ENCODE measurements around the gene JAG1.
A peak's percentile ranks its signal among the peaks of the same experiment; 100 is the strongest.

JAG1 gene

DNA sequence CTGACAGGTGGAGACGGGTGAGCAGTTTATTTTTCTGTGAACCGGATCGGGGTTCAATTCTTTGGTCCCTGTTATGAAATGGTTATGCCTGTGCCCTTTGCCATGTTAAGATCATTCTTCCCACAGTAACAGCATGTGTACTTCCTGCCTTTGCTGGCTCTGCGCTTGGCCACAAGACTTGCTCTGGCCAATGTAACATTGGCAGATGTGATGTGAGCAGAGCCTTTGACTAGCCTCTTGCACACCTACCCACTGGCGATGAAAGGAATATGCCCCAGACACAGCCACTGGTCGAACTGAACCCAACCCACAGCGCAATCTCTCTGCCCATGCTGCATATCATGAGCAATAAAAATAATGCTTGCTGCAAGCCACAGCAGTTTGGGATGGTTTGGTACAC, 31.9 kb downstream of the JAG1 start:
- TF ChIP-seq ZNF76 (tag by site-specific recombination; IDR thresholded peaks at IDR 0.05; ENCODE audit: borderline replicate concordance, low read depth) (no peak), ZBTB48 (tag by site-specific recombination; IDR thresholded peaks at IDR 0.05) (no peak), OVOL3 (tag by site-specific recombination; IDR thresholded peaks at IDR 0.05) (no peak), ZNF133 (tag by site-specific recombination; IDR thresholded peaks at IDR 0.05) (no peak), ZNF37A (tag by site-specific recombination; IDR thresholded peaks at IDR 0.05) (no peak), ZNF23 (tag by site-specific recombination; IDR thresholded peaks at IDR 0.05; ENCODE audit: borderline replicate concordance) (no peak)
- H3K4me3 ChIP-seq (ENCODE audit: low read depth, low read length): no peak overlapping the region
- H3K36me3 ChIP-seq (ENCODE audit: control insufficient read depth in 2 of 2, insufficient read depth in 1 of 2, low read length in 2 of 2): peaks cover 29 to 96% of the 10 kb centered on the region in 2 experiments
- no peak overlapping the region for H3K27ac ChIP-seq (ENCODE audit: extremely low read depth, low read depth, low read length)
- CTCF ChIA-PET: no interaction called here
- POLR2A ChIA-PET: no interaction called here
- no peaks in the 10 kb centered on the region; the same call in 1 of the 2 replicates for H3K4me1 ChIP-seq (ENCODE audit: control insufficient read depth, insufficient read depth, low read length)
- H3K9me3 ChIP-seq (ENCODE audit: control insufficient read depth, insufficient read depth, low read depth, low read length): no peaks in the 10 kb centered on the region

DNA sequence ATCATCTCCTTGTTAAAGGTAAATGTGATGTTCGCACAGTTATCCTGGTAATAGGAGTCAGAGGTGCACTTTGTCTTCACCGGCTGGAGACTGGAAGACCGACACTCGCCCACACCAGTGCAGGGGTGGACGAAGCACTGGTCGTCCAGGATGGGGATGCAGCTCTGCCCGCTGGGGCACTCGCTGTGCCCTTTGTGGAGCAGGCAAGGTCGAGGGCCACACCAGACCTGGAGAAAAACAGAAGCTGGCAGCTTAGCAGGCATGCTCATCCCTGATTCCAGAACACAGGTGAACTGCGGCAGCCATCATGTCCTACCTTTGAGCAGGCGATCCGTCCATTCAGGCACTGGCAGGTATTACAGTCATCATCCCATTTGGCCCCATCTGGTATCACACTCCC, 32.3 kb downstream of the JAG1 start:
- peaks cover 27 to 95% of the 10 kb centered on the region in 2 experiments for H3K36me3 ChIP-seq (ENCODE audit: control insufficient read depth in 2 of 2, insufficient read depth in 1 of 2, low read length in 2 of 2)
- ChIA-PET POLR2A (no interaction called here), CTCF (interaction anchor here (0.9 to 1.1 kb wide), 2 partner anchors 89 to 663 kb away, joined by 3 to 4 read pairs; no protein-coding TSS in a partner anchor)
- TF ChIP-seq ZNF48 (tag by site-specific recombination; IDR thresholded peaks at IDR 0.05) (no peak), KLF9 (tag by site-specific recombination; IDR thresholded peaks at IDR 0.05; ENCODE audit: low read depth) (no peak), ZNF544 (tag by site-specific recombination; IDR thresholded peaks at IDR 0.05) (no peak), OSR2 (tag by site-specific recombination; IDR thresholded peaks at IDR 0.05) (no peak), ZNF214 (tag by site-specific recombination; IDR thresholded peaks at IDR 0.05; ENCODE audit: borderline replicate concordance) (no peak), ZNF426 (tag by site-specific recombination; IDR thresholded peaks at IDR 0.05) (no peak), EGR2 (tag by site-specific recombination; IDR thresholded peaks at IDR 0.05; ENCODE audit: low read depth) (no peak)
- TF ChIP-seq, protein P1, sequence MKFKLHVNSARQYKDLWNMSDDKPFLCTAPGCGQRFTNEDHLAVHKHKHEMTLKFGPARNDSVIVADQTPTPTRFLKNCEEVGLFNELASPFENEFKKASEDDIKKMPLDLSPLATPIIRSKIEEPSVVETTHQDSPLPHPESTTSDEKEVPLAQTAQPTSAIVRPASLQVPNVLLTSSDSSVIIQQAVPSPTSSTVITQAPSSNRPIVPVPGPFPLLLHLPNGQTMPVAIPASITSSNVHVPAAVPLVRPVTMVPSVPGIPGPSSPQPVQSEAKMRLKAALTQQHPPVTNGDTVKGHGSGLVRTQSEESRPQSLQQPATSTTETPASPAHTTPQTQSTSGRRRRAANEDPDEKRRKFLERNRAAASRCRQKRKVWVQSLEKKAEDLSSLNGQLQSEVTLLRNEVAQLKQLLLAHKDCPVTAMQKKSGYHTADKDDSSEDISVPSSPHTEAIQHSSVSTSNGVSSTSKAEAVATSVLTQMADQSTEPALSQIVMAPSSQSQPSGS (tag by site-specific recombination; IDR thresholded peaks at IDR 0.05; ENCODE audit: low read depth): peak; percentile 31; the same call in 1 of the 2 replicates
- no peak overlapping the region for H3K4me3 ChIP-seq (ENCODE audit: low read depth, low read length)
- H3K9me3 ChIP-seq (ENCODE audit: control insufficient read depth, insufficient read depth, low read depth, low read length): no peaks in the 10 kb centered on the region
- H3K27ac ChIP-seq (ENCODE audit: extremely low read depth, low read depth, low read length): no peak overlapping the region
- H3K4me1 ChIP-seq (ENCODE audit: control insufficient read depth, insufficient read depth, low read length): no peaks in the 10 kb centered on the region; the same call in 1 of the 2 replicates

DNA sequence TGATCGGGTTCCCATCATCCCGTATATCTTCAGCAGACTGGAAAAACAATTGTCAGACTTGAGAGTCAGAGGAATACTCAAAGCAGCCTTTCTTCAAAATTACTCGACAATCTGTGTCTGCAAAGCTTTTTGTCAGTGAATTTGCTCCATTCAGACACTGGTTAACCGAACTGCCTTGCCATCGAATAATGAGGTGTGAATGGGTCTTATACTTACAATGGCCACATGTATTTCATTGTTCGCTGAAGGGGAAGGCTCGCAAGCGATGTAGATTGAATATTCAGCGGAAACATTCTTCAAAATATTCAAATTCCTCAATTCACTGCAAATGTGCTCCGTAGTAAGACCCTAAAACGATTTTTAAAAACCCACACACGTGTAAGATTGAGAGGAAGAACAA, 32.9 kb downstream of the JAG1 start:
- H3K36me3 ChIP-seq (ENCODE audit: control insufficient read depth in 2 of 2, insufficient read depth in 1 of 2, low read length in 2 of 2): peaks cover 24 to 90% of the 10 kb centered on the region in 2 experiments
- no peaks in the 10 kb centered on the region; the same call in 1 of the 2 replicates for H3K4me1 ChIP-seq (ENCODE audit: control insufficient read depth, insufficient read depth, low read length)
- ChIA-PET POLR2A (no interaction called here), CTCF (interaction anchor here (0.9 to 1.1 kb wide), 2 partner anchors 88 to 663 kb away, joined by 3 to 4 read pairs; no protein-coding TSS in a partner anchor)
- H3K27ac ChIP-seq (ENCODE audit: extremely low read depth, low read depth, low read length): no peak overlapping the region
- H3K4me3 ChIP-seq (ENCODE audit: low read depth, low read length): no peak overlapping the region
- no peaks in the 10 kb centered on the region for H3K9me3 ChIP-seq (ENCODE audit: control insufficient read depth, insufficient read depth, low read depth, low read length)
- TF ChIP-seq ZNF155 (tag by site-specific recombination; IDR thresholded peaks at IDR 0.05) (no peak), ZNF555 (tag by site-specific recombination; conservative IDR thresholded peaks at IDR 0.05) (no peak), ZNF501 (tag by site-specific recombination; IDR thresholded peaks at IDR 0.05) (no peak), ZNF146 (tag by site-specific recombination; IDR thresholded peaks at IDR 0.05) (no peak), ZNF623 (tag by site-specific recombination; IDR thresholded peaks at IDR 0.05) (no peak), ZNF394 (tag by site-specific recombination; IDR thresholded peaks at IDR 0.05; ENCODE audit: borderline replicate concordance) (no peak), ZNF670 (tag by site-specific recombination; IDR thresholded peaks at IDR 0.05; ENCODE audit: low read depth) (no peak), KLF8 (tag by site-specific recombination; IDR thresholded peaks at IDR 0.05) (no peak), ZNF121 (tag by site-specific recombination; IDR thresholded peaks at IDR 0.05) (no peak), ZSCAN16 (tag by site-specific recombination; IDR thresholded peaks at IDR 0.05) (no peak), BCL11A (tag by site-specific recombination; IDR thresholded peaks at IDR 0.05; ENCODE audit: low read depth) (no peak), ZNF133 (tag by site-specific recombination; IDR thresholded peaks at IDR 0.05) (no peak), ZNF184 (tag by site-specific recombination; IDR thresholded peaks at IDR 0.05) (no peak)
- TF ChIP-seq, protein P1 (tag by site-specific recombination; IDR thresholded peaks at IDR 0.05; ENCODE audit: low read depth): no peak
- TF ChIP-seq, protein P2, sequence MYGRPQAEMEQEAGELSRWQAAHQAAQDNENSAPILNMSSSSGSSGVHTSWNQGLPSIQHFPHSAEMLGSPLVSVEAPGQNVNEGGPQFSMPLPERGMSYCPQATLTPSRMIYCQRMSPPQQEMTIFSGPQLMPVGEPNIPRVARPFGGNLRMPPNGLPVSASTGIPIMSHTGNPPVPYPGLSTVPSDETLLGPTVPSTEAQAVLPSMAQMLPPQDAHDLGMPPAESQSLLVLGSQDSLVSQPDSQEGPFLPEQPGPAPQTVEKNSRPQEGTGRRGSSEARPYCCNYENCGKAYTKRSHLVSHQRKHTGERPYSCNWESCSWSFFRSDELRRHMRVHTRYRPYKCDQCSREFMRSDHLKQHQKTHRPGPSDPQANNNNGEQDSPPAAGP (tag by site-specific recombination; IDR thresholded peaks at IDR 0.05): no peak
- TF ChIP-seq, protein P3, sequence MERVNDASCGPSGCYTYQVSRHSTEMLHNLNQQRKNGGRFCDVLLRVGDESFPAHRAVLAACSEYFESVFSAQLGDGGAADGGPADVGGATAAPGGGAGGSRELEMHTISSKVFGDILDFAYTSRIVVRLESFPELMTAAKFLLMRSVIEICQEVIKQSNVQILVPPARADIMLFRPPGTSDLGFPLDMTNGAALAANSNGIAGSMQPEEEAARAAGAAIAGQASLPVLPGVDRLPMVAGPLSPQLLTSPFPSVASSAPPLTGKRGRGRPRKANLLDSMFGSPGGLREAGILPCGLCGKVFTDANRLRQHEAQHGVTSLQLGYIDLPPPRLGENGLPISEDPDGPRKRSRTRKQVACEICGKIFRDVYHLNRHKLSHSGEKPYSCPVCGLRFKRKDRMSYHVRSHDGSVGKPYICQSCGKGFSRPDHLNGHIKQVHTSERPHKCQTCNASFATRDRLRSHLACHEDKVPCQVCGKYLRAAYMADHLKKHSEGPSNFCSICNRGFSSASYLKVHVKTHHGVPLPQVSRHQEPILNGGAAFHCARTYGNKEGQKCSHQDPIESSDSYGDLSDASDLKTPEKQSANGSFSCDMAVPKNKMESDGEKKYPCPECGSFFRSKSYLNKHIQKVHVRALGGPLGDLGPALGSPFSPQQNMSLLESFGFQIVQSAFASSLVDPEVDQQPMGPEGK (tag by site-specific recombination; IDR thresholded peaks at IDR 0.05): no peak

Data from HEK293 (cell line).